ENCODE results near the gene GDNF.

DNA sequence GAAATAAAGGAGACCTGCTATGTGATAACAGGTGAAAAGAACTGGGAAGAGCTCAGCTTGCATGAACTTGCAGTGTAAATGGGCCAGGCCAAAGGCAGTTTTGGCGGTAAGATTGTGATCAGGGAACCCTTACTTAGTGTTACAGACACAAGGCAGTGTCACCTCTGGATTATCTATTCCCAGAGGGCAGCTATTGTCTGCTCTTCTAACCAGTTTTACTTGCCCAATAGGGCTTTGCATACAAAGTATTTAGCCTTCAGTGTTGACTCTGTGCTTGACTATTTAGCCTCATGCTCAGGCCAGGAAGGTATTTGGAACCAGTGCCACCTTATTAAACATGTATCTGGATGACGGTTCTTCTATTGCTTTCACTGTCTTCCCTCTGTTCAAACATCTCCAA is 38.3 kb downstream of the GDNF start:
- no peak for TF ChIP-seq POLR2AphosphoS5 (IDR thresholded peaks at IDR 0.05)
- TF ChIP-seq, protein P1, sequence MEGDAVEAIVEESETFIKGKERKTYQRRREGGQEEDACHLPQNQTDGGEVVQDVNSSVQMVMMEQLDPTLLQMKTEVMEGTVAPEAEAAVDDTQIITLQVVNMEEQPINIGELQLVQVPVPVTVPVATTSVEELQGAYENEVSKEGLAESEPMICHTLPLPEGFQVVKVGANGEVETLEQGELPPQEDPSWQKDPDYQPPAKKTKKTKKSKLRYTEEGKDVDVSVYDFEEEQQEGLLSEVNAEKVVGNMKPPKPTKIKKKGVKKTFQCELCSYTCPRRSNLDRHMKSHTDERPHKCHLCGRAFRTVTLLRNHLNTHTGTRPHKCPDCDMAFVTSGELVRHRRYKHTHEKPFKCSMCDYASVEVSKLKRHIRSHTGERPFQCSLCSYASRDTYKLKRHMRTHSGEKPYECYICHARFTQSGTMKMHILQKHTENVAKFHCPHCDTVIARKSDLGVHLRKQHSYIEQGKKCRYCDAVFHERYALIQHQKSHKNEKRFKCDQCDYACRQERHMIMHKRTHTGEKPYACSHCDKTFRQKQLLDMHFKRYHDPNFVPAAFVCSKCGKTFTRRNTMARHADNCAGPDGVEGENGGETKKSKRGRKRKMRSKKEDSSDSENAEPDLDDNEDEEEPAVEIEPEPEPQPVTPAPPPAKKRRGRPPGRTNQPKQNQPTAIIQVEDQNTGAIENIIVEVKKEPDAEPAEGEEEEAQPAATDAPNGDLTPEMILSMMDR (IDR thresholded peaks at IDR 0.05 in 8 of 11, conservative IDR thresholded peaks at IDR 0.05 in 3 of 11) = no peak

Data from spleen (tissue), 7 donors.